ENCODE data around the gene PTAFR.

The PTAFR gene

GRCh38 chr1:28176492-28177470, at the start of gene PTAFR:
TSS of gene PTAFR (minus strand) at chr1:28176690. CDS start at chr1:28151021, 25,669 bp downstream.
- Mint-ChIP-seq H3K27me3 (peaks cover 30% of the 10 kb centered on the region), H3K4me1 (ENCODE audit: low read depth) (peaks cover 23% of the 10 kb centered on the region), H3K27ac (no peak within 1 kb of the TSS), H3K4me3 (no peak within 1 kb of the TSS), H3K36me3 (ENCODE audit: low read depth) (peaks cover 2% of the 10 kb centered on the region), H3K9me3 (no peaks in the 10 kb centered on the region)
- DNase-seq, result no peak

GRCh38 chr1:28213315-28213714, 36.8 kb upstream of the PTAFR start:
- no peaks in the 10 kb centered on the region for H3K9me3 Mint-ChIP-seq
- no peak for DNase-seq
- H3K4me3 Mint-ChIP-seq, result no peak overlapping the region
- H3K27ac Mint-ChIP-seq, result no peak overlapping the region
- peaks cover 10% of the 10 kb centered on the region for H3K4me1 Mint-ChIP-seq (ENCODE audit: low read depth)
- H3K27me3 Mint-ChIP-seq, result no peaks in the 10 kb centered on the region
- peaks cover 75% of the 10 kb centered on the region for H3K36me3 Mint-ChIP-seq (ENCODE audit: low read depth)

- no peak overlapping the region for H3K27ac Mint-ChIP-seq
- peaks cover 10% of the 10 kb centered on the region for H3K4me1 Mint-ChIP-seq (ENCODE audit: low read depth)
- H3K36me3 Mint-ChIP-seq (ENCODE audit: low read depth), result peaks cover 77% of the 10 kb centered on the region
- DNase-seq, result no peak
- H3K4me3 Mint-ChIP-seq, result no peak overlapping the region
- H3K27me3 Mint-ChIP-seq, result no peaks in the 10 kb centered on the region
- H3K9me3 Mint-ChIP-seq, result no peaks in the 10 kb centered on the region
Observed at GRCh38 chr1:28209700-28210099, 33.2 kb upstream of the PTAFR start.

- Mint-ChIP-seq H3K4me3 (no peak overlapping the region), H3K9me3 (no peaks in the 10 kb centered on the region), H3K4me1 (ENCODE audit: low read depth) (peaks cover 9% of the 10 kb centered on the region), H3K27ac (no peak overlapping the region), H3K36me3 (ENCODE audit: low read depth) (peaks cover 80% of the 10 kb centered on the region), H3K27me3 (no peaks in the 10 kb centered on the region)
- DNase-seq, result peak; percentile 58
Observed at GRCh38 chr1:28208818-28209441, 32.4 kb upstream of the PTAFR start.

GRCh38 chr1:28205243-28205642, 28.8 kb upstream of the PTAFR start:
- Mint-ChIP-seq H3K27me3 (no peaks in the 10 kb centered on the region), H3K27ac (no peak overlapping the region), H3K9me3 (no peaks in the 10 kb centered on the region), H3K4me1 (ENCODE audit: low read depth) (peaks cover 14% of the 10 kb centered on the region), H3K36me3 (ENCODE audit: low read depth) (peaks cover 86% of the 10 kb centered on the region), H3K4me3 (no peak overlapping the region)
- no peak for DNase-seq

GRCh38 chr1:28200234-28200873, 23.9 kb upstream of the PTAFR start:
- peak overlapping the region; percentile 95 for H3K27ac Mint-ChIP-seq
- peaks cover 5% of the 10 kb centered on the region for H3K9me3 Mint-ChIP-seq
- no peak for DNase-seq
- peaks cover 44% of the 10 kb centered on the region for H3K4me1 Mint-ChIP-seq (ENCODE audit: low read depth)
- no peaks in the 10 kb centered on the region for H3K27me3 Mint-ChIP-seq
- peak overlapping the region; percentile 52 for H3K4me3 Mint-ChIP-seq
- peaks cover 93% of the 10 kb centered on the region for H3K36me3 Mint-ChIP-seq (ENCODE audit: low read depth)

- Mint-ChIP-seq H3K4me1 (ENCODE audit: low read depth) (peaks cover 44% of the 10 kb centered on the region), H3K4me3 (peak overlapping the region; percentile 52), H3K27ac (peak overlapping the region; percentile 95), H3K36me3 (ENCODE audit: low read depth) (peaks cover 89% of the 10 kb centered on the region), H3K9me3 (peaks cover 5% of the 10 kb centered on the region), H3K27me3 (no peaks in the 10 kb centered on the region)
- DNase-seq, result peak; percentile 75
Observed at GRCh38 chr1:28199328-28200233, 23.1 kb upstream of the PTAFR start.

GRCh38 chr1:28197682-28198415, 21.4 kb upstream of the PTAFR start:
- Mint-ChIP-seq H3K27ac (peak overlapping the region; percentile 47), H3K36me3 (ENCODE audit: low read depth) (peaks cover 82% of the 10 kb centered on the region), H3K4me1 (ENCODE audit: low read depth) (peaks cover 44% of the 10 kb centered on the region)

GRCh38 chr1:28196330-28196729, 19.8 kb upstream of the PTAFR start:
- DNase-seq, result no peak
- Mint-ChIP-seq H3K36me3 (ENCODE audit: low read depth) (peaks cover 70% of the 10 kb centered on the region), H3K4me3 (no peak overlapping the region), H3K27ac (no peak overlapping the region), H3K27me3 (no peaks in the 10 kb centered on the region), H3K9me3 (peaks cover 5% of the 10 kb centered on the region), H3K4me1 (ENCODE audit: low read depth) (peaks cover 44% of the 10 kb centered on the region)

More at GRCh38 chr1:28197682-28198415, 21.4 kb upstream of the PTAFR start:
- H3K27me3 Mint-ChIP-seq, result no peaks in the 10 kb centered on the region
- H3K9me3 Mint-ChIP-seq, result peaks cover 5% of the 10 kb centered on the region
- no peak for DNase-seq
- no peak overlapping the region for H3K4me3 Mint-ChIP-seq

GRCh38 chr1:28195780-28196179, 19.3 kb upstream of the PTAFR start:
- H3K27ac Mint-ChIP-seq, result no peak overlapping the region
- DNase-seq, result no peak
- no peak overlapping the region for H3K4me3 Mint-ChIP-seq
- H3K4me1 Mint-ChIP-seq (ENCODE audit: low read depth), result peaks cover 38% of the 10 kb centered on the region
- H3K36me3 Mint-ChIP-seq (ENCODE audit: low read depth), result peaks cover 64% of the 10 kb centered on the region
- peaks cover 5% of the 10 kb centered on the region for H3K9me3 Mint-ChIP-seq
- H3K27me3 Mint-ChIP-seq, result no peaks in the 10 kb centered on the region

GRCh38 chr1:28194326-28195035, 18.0 kb upstream of the PTAFR start:
- H3K27me3 Mint-ChIP-seq, result no peaks in the 10 kb centered on the region
- H3K9me3 Mint-ChIP-seq, result peaks cover 4% of the 10 kb centered on the region
- no peak overlapping the region for H3K4me3 Mint-ChIP-seq
- no peak overlapping the region for H3K27ac Mint-ChIP-seq
- H3K4me1 Mint-ChIP-seq (ENCODE audit: low read depth), result peaks cover 26% of the 10 kb centered on the region
- no peak for DNase-seq
- peaks cover 53% of the 10 kb centered on the region for H3K36me3 Mint-ChIP-seq (ENCODE audit: low read depth)

- Mint-ChIP-seq H3K27ac (no peak overlapping the region), H3K4me1 (ENCODE audit: low read depth) (peaks cover 18% of the 10 kb centered on the region), H3K4me3 (no peak overlapping the region), H3K27me3 (no peaks in the 10 kb centered on the region), H3K9me3 (no peaks in the 10 kb centered on the region), H3K36me3 (ENCODE audit: low read depth) (peaks cover 46% of the 10 kb centered on the region)
- DNase-seq, result peak; percentile 23
Observed at GRCh38 chr1:28193701-28194161, 17.2 kb upstream of the PTAFR start.

Measured in activated T-cell treated with anti-CD3 and anti-CD28 coated beads, Interleukin-2, amount 50 U/mL, for 24 hours (primary cell).